B cell (primary cell): ENCODE measurements around the gene PTPN14. TPM values are rescaled to one million over a fixed set of nuclear protein-coding genes. Genes with fewer than 3 reads are reported as not detected.

Experiments
- ATAC-seq: fragments of 200-7000 bp; cut with Tn5 transposase; one replicate; pipeline ENCODE4 v1.10.0; 2021; ENCODE audit warnings: low read depth, mild to moderate bottlenecking, moderate number of reproducible peaks, moderate library complexity
- CTCF ChIA-PET: fragments of 350-600 bp; sonication (Branson Sonifier 250); formaldehyde crosslinking; loops from one replicate; lab custom pipeline; 2021; ENCODE audit warnings: antibody characterized with exemption, inconsistent platforms; lab: Charles Lee
- POLR2A ChIA-PET: fragments of 350-600 bp; sonication (Branson Sonifier 250); formaldehyde crosslinking; loops from one replicate; lab custom pipeline; 2021; ENCODE audit warnings: antibody characterized with exemption; lab: Charles Lee
- DNase-seq: peaks from one replicate; pipeline ENCODE4 v3.0.0; 2013
- H2AFZ ChIP-seq: 2 replicates; pipeline ENCODE4 v1.6.1; 2012; ENCODE audit warnings: mild to moderate bottlenecking, low read depth, low read length; ENCODE audit not compliant: insufficient read depth, poor library complexity, severe bottlenecking
- H3K27ac ChIP-seq, 2 donors: 1 replicate in 1 of 2; 2 replicates in 1 of 2; pipeline ENCODE4 v1.5.1; 2012 to 2013; ENCODE audit warnings: low read length in 2 of 2, mild to moderate bottlenecking in 2 of 2, moderate library complexity in 1 of 2
- H3K27me3 ChIP-seq, 4 experiments: fragments of 200-600 bp in 1 of 4; sonication (generic) in 1 of 4; replicated peaks in 1 of 4; 1 replicate in 2 of 4; 2 replicates in 2 of 4; pipeline versions ENCODE4 v1.6.1 to v1.7.0; 2013 to 2016; ENCODE audit warnings: low read length in 3 of 4, mild to moderate bottlenecking in 2 of 4, mixed read lengths in 1 of 4, moderate library complexity in 1 of 4; ENCODE audit not compliant: insufficient read depth in 4 of 4, control insufficient read depth in 3 of 4; ENCODE audit errors: control extremely low read depth in 1 of 4
- H3K36me3 ChIP-seq, 2 experiments: replicated peaks in 1 of 2; 1 replicate in 1 of 2; 2 replicates in 1 of 2; pipeline versions ENCODE4 v1.6.1 to v1.7.1; 2013; ENCODE audit warnings: low read length in 1 of 2; ENCODE audit not compliant: insufficient read depth in 2 of 2, control insufficient read depth in 1 of 2; ENCODE audit errors: control extremely low read depth in 1 of 2, extremely low read depth in 1 of 2
- H3K4me1 ChIP-seq, 2 donors: fragments of 200-600 bp in 1 of 2; sonication (generic) in 1 of 2; 1 replicate in 1 of 2; 2 replicates in 1 of 2; pipeline versions ENCODE4 v1.5.1 to v1.6.1; 2013 to 2017; ENCODE audit warnings: low read length in 2 of 2; ENCODE audit not compliant: control insufficient read depth in 2 of 2, insufficient read depth in 2 of 2
- H3K4me2 ChIP-seq: replicated peaks from 2 replicates; pipeline ENCODE3; 2012; ENCODE audit warnings: mild to moderate bottlenecking, low read depth, low read length; ENCODE audit not compliant: poor library complexity, severe bottlenecking
- H3K4me3 ChIP-seq, 5 experiments: fragments of 200-600 bp in 1 of 5; sonication (generic) in 1 of 5; 1 replicate in 3 of 5; 2 replicates in 2 of 5; pipeline versions ENCODE4 v1.5.1 to v1.7.0; 2011 to 2016; ENCODE audit warnings: low read length in 4 of 5, mild to moderate bottlenecking in 4 of 5, low read depth in 2 of 5, control low read depth in 1 of 5, moderate library complexity in 1 of 5; ENCODE audit not compliant: insufficient read depth in 1 of 5; ENCODE audit errors: control extremely low read depth in 1 of 5, extremely low read depth in 1 of 5
- H3K79me2 ChIP-seq: fragments of 200-600 bp; sonication (generic); one replicate; pipeline ENCODE4 v1.6.0; 2016; ENCODE audit warnings: low read length; ENCODE audit not compliant: control insufficient read depth, insufficient read depth
- H3K9ac ChIP-seq: fragments of 200-600 bp; sonication (generic); 2 replicates; pipeline ENCODE4 v1.6.1; 2017; ENCODE audit warnings: mild to moderate bottlenecking, low read length, moderate library complexity
- H3K9me3 ChIP-seq, 3 donors: one replicate each; pipeline versions ENCODE4 v1.6.1 to v1.7.1; 2013; ENCODE audit warnings: low read length in 2 of 3; ENCODE audit not compliant: control insufficient read depth in 2 of 3, insufficient read depth in 1 of 3; ENCODE audit errors: control extremely low read depth in 1 of 3
- H4K20me1 ChIP-seq: 2 replicates; pipeline ENCODE4 v1.6.0; 2012; ENCODE audit warnings: mild to moderate bottlenecking, low read length; ENCODE audit not compliant: insufficient read depth, control insufficient read depth, poor library complexity, severe bottlenecking
- H3K27ac Mint-ChIP-seq: one replicate; pipeline ENCODE4 v1.8.0; 2021; ENCODE audit warnings: mixed read lengths
- H3K27me3 Mint-ChIP-seq: one replicate; pipeline ENCODE4 v1.8.0; 2021; ENCODE audit warnings: mixed read lengths
- H3K4me1 Mint-ChIP-seq: one replicate; pipeline ENCODE4 v1.8.0; 2021; ENCODE audit warnings: mixed read lengths
- H3K4me3 Mint-ChIP-seq: one replicate; pipeline ENCODE4 v1.8.0; 2021; ENCODE audit warnings: mixed read lengths
- H3K9me3 Mint-ChIP-seq: one replicate; pipeline ENCODE4 v1.8.0; 2022; ENCODE audit warnings: mixed read lengths; ENCODE audit not compliant: insufficient read depth
- CTCF ChIP-seq: fragments of 200-600 bp; IDR thresholded peaks from one replicate; pipeline ENCODE4 v1.8.0; 2022; ENCODE audit warnings: antibody characterized with exemption, mild to moderate bottlenecking
- EZH2 ChIP-seq: IDR thresholded peaks from 2 replicates; pipeline ENCODE4 v1.6.1; 2012; ENCODE audit warnings: borderline replicate concordance, low read depth, mild to moderate bottlenecking, moderate library complexity, low read length; ENCODE audit not compliant: insufficient read depth, poor library complexity, severe bottlenecking
- WGBS: methylation state at CpG from one replicate; pipeline ENCODE4 v1.1.5; 2013; ENCODE audit warnings: missing lambda C conversion rate; ENCODE audit not compliant: insufficient coverage; 5-methylcytosine and 5-hydroxymethylcytosine counted together
- intact Hi-C: fragments of 100-400 bp; cut with micrococcal nuclease; formaldehyde crosslinking; loops from one replicate; pipeline ENCODE4 v1.10.0; 2022
- polyA plus RNA-seq: library from polyadenylated mRNA; depleted of rRNA; stranded (reverse); fragments of >200 nt; gene quantifications from 2 replicates; pipeline ENCODE4 v1.2.3, GENCODE V29; 2012
- total RNA-seq, 2 donors: library from RNA; stranded (reverse); fragments of 120-200 nt in 1 of 2; gene quantifications; 1 replicate in 1 of 2; 2 replicates in 1 of 2; pipeline versions ENCODE4 v1.2.3 to v1.2.4, GENCODE V29; 2013 to 2022

PTPN14 gene
- total and polyA plus RNA-seq, 2 donors (not counting 1 experiment from before 2014, with no cell fraction given) = under 0.01 TPM; not detected in 1

DNA sequence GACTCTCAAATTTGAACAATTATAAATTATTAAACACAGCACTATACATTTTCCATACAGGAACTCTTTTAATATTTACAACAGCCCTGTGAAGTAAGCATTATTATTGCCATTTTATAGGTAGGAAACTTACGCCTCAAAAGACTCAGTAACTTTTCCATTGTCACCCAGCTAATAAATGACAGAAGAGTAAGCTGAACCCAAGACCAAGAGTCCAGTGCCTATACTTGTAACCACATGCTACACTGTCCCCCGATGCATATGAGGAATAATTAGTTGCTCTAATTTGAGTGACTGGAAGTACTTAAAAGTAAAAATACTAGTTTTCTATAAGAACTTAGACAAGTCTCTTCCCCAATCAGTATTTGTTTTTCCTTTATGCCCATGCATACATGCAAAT lies 88.5 kb downstream of the PTPN14 start:
- no peak for TF ChIP-seq CTCF
- no peak for TF ChIP-seq EZH2
- Mint-ChIP-seq H3K4me1 (no peaks in the 10 kb centered on the region), H3K4me3 (no peak overlapping the region), H3K27ac (no peak overlapping the region), H3K27me3 (peaks cover 9% of the 10 kb centered on the region), H3K9me3 (no peaks in the 10 kb centered on the region)
- H3K4me2 ChIP-seq = no peak overlapping the region
- no peak for DNase-seq
- no peaks in the 10 kb centered on the region for H3K36me3 ChIP-seq
- no peak overlapping the region for H3K4me3 ChIP-seq
- no peak overlapping the region for H3K9ac ChIP-seq
- H3K4me1 ChIP-seq = no peaks in the 10 kb centered on the region
- POLR2A ChIA-PET = no interaction called here
- ATAC-seq = no peak
- H2AFZ ChIP-seq = no peak overlapping the region
- no peaks in the 10 kb centered on the region for H3K79me2 ChIP-seq
- H4K20me1 ChIP-seq = no peaks in the 10 kb centered on the region
- intact Hi-C loops = no loop called here
- no peak overlapping the region for H3K27ac ChIP-seq
- CTCF ChIA-PET = no interaction called here
- peaks cover 0 to 4% (median 0%) of the 10 kb centered on the region in 4 experiments for H3K27me3 ChIP-seq
- WGBS = no CpG with 5 or more reads among the region's 2 CpGs
- no peaks in the 10 kb centered on the region for H3K9me3 ChIP-seq

GRCh38 chr1:214461305-214461704 lies 90.1 kb downstream of the PTPN14 start:
- intact Hi-C loops = no loop called here
- no peak overlapping the region for H3K9ac ChIP-seq
- WGBS = 85% methylated on average over 3 of the region's 4 CpGs
- no peak overlapping the region for H3K4me2 ChIP-seq
- H3K4me3 ChIP-seq = no peak overlapping the region
- no peak overlapping the region for H3K27ac ChIP-seq
- no peak for DNase-seq
- no peaks in the 10 kb centered on the region for H4K20me1 ChIP-seq
- Mint-ChIP-seq H3K9me3 (no peaks in the 10 kb centered on the region), H3K27ac (no peak overlapping the region), H3K4me3 (no peak overlapping the region), H3K27me3 (peaks cover 4% of the 10 kb centered on the region), H3K4me1 (no peaks in the 10 kb centered on the region)
- no peak overlapping the region for H2AFZ ChIP-seq
- CTCF ChIA-PET = no interaction called here
- H3K79me2 ChIP-seq = no peaks in the 10 kb centered on the region
- no peaks in the 10 kb centered on the region for H3K36me3 ChIP-seq
- POLR2A ChIA-PET = no interaction called here
- no peaks in the 10 kb centered on the region for H3K4me1 ChIP-seq
- H3K9me3 ChIP-seq = no peaks in the 10 kb centered on the region
- TF ChIP-seq CTCF (no peak), EZH2 (no peak)
- no peak for ATAC-seq
- no peaks in the 10 kb centered on the region for H3K27me3 ChIP-seq
